Hematopoietic multipotent progenitor cell (in vitro differentiated cells): Measurements from ENCODE around the gene PCDH1. TPM values are rescaled to one million over a fixed set of nuclear protein-coding genes. Genes with fewer than 3 reads are reported as not detected.
"Not testable (repeated sequence)": the region's sequence is repeated elsewhere in the genome, so short reads cannot be mapped to it uniquely, and the experiment has no call there.

Experiments
- DNase-seq, 3 donors: peaks; one replicate each; pipeline ENCODE4 v3.0.0-alpha.2; 2011 to 2015; ENCODE audit warnings: low read depth in 2 of 3, low spot score in 2 of 3
- total RNA-seq: library from RNA; depleted of rRNA; stranded (reverse); fragments of >200 nt; gene quantifications from one replicate; pipeline ENCODE4 v1.2.3, GENCODE V29; 2012

PCDH1 gene
- total RNA-seq, 1 donor, result 0.27 TPM

DNA sequence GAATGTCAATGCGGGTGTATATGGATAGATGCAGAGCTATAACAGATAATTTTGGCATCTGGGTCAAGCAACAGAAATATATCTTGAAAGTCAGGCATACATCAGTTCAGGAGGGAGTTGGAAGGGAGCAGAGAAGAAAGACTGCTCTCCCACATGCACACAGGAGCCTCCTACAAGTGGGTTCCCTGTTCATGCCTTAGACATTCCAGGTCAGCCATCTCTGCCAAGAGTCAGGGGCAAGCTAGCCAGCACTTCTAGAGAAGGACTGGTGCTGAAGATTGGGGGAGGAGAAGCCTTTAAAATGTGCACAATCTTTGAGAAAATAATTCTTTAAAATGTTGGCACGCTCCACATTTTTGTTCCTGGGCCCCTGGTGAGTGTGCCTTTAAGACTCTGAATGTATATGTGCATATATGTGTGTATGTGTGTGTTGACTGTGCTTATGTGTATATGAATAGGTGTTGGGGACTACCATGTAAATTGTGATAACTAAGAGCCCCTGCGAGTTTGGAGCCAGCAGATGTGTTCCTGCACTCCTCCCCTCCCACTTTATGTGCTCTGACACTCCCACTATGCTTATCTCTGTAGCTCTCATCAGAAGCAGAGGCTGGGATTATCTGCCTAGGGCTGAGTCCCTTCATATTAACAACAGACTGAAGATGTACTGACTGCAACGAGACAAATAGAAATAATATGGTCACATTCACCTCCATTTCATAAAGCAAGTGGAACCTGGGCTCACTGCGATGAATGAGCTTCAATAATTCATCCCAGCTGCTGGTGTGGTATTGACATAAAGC is 24.0 kb upstream of the PCDH1 start:
- no peak for DNase-seq

DNA sequence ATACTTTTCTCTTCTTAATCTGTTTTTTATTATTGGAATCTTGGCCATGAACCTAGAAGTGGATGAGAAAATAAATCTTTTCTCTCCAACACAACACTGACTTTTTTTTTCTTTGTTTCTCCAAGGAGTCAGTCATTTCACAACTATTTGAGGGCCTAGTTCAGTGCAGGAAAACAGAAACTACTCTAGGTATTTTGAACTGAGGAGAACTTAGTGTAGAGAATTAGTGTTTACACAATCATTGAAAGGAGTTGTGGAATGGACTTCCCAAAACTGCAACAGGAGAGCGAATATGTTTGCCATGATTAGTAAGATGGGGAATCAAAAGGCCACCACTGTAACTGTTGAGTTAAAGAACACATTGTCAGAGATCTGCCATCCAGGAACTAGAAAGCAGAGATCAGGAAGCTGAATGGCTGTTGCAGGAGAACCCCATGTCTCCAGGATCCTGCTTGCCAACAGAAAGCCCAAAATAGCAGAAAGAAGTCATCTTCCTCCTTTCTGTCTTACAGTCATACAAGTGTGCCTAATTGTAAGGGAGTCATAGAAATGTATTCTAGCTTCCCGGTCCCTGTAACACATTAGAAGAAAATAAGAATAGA is 20.3 kb upstream of the PCDH1 start:
- no peak for DNase-seq

DNA sequence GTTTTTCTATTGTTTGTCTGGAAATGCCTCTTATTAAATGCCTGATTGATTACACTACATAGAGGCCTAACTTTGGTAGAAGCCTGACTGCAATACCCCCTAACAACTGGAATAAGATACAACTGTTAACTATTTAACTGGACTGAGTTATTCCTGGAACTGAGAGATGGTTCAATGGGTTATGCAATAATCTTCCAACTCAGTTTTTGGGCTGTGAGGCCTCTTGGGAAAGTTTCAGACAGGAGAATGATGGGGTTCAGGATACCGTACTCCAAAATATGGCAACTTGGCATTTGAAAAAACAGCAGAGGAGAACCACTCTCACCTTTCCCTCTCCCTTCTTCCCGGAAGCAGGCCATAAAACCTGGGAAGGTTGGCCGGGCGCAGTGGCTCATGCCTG is 19.2 kb upstream of the PCDH1 start:
- no peak for DNase-seq

DNA sequence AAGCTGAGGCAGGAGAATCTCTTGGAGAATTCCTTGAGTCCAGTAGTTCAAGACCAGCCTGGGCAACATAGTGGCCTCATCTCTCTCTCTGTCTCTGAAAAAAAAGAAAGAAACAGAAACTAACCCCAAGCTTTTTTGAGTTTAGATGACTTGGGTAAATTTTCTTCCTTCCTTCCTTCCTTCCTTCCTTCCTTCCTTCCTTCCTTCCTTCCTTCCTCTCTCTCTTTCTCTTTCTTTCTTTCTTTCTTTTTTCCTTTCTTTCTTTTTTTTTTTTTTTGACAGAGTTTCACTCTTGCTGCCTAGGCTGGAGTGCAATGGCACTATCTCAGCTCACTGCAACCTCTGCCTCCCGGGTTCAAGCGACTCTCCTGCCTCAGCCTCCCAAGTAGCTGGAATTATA is 12.2 kb upstream of the PCDH1 start:
- not testable (repeated sequence) for DNase-seq

DNA sequence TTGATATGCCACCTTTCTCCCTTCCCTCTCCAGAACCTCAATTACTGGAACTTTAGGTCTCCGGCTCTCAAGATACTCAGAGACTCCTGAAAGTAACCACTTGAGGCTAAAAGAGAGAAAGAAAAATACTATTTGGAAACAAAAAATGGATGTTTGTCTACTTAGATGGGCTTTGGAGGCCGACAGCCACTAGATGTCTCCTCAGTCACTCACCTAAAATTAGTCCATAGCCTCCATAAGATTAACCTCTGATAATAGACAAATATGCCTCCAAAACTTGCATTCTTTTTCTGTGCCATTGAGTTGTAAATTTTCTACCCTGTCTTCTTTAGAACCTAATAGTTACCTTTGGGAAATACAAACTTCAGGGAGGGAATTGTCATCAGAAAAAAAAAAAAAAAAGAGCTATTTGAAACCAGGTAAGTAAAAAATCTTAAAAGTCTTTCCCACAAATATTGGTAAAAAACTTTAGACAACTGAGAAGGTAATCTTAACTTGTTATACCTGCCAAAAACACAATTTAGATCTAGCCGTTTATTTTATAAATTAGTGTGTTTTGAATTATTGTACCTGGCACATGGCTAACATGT is 11.2 kb upstream of the PCDH1 start:
- peak in 1 of 3 donors; percentile 46 for DNase-seq

DNA sequence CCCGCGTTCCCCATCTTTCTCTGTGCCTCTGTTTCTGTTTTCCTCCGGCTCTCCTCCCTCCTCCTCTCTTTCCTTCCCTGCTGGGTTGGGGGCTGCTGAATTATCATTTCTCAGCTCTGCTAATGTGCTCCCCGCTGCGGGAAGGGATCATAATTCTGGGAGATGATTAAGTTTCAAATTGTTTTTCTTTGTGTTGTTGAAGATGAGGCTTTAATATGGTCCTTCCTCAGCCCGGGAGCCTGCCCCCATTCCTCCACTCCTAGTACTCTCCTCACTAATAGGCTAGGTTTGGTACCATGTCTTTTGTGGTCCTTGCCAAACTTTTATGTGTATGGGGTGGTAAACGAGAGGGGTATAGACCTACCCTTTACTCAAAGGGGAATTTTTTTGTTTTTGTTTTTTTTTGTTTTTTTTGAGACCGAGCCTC is 5.7 kb upstream of the PCDH1 start:
- no peak for DNase-seq

DNA sequence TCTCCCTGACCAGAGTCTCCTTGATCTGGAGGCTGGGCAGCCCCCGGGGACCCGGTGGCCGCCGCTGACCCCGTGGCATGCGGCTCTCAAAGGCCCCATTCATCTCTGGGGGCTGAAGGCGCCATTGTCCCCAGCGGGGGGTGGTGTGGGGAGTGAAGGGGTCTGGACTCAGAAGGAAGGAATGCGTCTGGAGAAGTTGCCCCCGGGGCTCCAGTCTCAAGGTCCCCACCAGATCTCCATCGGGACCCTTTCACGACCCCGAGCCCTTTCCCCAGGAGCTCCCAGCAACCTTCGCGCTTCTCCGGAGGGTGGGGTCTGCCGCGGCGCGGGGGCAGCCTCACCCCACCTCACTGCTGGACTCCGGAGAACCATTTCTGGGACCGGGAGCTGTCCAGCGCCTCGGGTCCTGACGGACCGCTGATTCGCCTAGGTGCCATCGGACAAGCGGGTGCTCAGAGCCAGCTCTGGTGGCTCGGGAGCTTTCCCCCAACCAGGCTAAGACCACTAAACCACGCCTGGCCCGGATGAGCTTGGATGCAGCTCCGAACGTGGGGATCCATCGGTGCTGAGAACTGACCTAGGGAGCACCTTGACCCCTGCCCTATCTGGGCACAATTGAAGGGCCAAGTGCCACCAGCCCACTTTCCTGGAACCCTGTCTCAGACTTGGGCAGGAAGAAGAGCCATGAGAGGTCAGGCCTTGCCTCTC is 5.1 kb upstream of the PCDH1 start:
- peak in 1 of 3 donors; percentile 62 for DNase-seq

DNA sequence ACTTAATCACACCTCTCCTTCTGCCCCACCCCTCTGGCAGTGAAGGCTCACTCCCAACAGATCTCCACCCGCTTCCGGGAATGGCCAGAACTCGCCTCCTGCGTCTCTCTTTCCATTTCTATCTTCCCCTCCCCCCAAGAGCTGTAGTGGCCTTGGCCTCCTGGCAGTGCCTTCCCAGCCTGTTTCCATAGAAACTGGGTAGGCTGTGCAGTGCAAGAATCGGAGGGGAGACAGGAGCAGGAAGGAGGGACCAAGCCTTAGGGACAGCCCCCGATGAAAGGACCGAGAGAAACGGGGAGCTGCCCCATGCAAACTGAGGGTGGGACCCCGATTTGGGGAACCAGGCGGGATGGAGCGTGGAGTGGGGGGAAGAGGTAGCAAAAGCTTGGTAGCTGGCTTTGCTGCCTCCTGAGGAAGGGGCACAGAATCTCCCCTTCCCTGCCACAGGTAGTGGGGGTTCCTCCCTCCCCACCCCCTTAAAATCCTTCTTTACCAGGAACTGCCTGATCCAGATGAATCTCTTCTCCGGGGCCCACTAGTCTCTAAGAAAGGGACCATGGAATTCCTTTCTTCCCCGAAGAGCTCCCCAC is 4.5 kb upstream of the PCDH1 start:
- no peak for DNase-seq

DNA sequence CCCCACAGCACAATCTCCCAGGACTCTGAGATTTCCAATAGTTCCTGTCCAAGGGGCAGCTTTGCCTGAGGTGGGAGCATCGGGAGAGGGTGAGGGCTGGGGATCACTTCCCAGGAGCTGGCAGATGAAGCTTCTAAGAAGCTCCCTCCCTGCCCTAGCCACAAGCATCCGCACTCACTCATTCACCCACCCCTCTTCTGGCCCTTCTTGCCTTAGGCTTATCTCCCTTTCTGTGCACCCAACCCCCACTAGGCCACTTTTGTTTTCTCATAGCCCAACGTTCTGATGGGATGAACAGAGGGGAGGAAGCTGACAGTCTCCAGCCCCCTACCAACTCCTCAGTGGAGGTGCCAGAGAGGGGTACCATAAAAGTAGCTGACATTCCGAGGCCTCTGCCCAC is 3.7 kb upstream of the PCDH1 start:
- DNase-seq, result no peak

DNA sequence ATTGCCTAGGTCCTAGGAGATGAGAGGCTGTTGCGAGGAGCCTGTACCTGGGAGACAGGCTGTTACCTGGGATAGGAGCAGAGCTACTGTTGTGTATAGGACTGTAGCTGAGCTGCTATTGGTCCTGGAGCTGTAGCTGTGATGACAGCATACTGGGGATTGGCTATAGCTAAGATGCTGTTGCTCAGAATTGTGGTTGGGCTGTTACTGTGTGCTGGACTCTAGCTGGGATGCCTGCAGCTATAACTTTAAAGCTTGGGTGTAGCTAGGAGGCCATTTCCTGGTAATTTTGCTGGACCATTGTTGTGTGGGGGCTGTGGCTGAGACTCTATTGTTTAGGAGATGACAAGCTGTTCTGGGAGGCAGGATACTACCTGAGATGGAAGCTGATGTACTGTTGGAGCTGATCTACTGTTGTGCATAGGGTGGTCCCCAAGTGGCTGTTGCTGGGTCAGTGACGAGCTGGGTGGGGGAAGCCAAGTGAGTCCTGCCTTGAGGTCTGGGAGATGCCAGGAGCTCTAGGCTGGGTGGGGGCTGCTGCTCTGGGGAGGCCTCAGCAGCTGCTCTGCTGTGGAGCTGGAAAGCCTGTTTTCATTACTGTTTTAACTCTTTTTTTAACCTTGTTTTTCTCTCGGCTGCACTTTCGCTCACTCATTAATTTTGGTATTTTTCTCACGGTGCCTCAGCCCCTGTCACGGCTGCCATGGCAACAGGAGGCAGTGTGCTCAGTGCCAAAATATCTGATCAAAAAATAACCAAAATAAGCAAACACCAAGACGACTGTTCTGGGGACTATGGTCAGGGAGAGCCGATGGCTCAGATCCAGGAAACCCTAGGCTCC is 3.0 kb upstream of the PCDH1 start:
- DNase-seq, result no peak

DNA sequence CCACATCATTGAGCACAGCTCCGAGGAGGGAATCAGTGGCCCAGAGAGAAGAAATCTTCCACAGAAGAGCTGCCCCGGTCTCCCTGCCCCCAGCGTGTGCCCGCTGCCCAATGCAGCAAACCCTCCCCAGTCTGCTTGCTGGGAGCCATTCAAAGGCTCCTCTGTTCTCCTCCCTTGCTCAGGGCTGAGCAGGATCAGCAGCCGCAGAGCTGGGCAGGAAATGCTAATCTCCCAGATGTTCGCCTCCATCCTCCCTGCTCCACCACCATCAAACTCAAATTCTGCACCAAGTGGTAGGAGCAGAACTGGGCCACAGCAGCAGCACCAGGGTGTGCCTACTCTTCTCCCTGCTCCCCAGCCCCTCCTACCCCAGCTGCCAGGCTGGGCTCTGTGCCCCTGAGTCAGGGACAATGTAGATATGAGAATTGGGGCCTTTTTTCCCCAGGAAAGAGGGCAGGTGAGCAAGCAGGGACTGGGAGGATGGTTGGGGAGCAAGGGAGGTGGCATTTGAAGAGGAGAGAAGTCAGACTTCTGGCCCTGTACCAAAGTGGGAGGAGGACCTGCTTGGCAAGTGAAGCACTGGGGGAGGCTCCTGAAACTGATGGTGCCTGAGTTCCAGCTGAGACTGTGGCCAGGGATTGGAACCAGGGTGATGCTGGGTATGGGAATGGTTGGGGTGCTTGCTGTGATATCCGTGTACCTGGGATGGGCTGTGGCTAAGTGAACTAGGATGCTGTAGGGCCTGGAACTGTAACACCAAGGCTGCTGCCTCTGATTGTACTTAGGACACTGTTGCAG is 1.9 kb upstream of the PCDH1 start:
- no peak for DNase-seq

DNA sequence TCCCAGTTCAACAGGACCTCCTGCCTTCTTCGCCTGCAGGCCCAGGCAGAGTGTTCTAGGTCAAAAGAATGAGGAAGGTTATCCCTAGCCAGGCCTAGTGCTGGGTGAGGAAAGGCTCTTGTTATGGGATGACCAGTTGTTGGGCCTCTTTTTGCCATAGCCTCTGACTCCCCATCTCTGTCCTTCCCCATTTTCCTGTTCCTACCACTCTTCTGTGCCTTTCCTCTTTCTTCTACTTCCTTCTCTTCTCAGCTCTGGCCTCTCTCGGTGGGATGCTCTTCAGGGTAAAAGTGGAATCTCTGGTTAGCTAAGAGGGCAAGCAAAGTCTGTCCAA is 1.2 kb upstream of the PCDH1 start:
- DNase-seq, result peak in 1 of 3 donors; percentile 23

DNA sequence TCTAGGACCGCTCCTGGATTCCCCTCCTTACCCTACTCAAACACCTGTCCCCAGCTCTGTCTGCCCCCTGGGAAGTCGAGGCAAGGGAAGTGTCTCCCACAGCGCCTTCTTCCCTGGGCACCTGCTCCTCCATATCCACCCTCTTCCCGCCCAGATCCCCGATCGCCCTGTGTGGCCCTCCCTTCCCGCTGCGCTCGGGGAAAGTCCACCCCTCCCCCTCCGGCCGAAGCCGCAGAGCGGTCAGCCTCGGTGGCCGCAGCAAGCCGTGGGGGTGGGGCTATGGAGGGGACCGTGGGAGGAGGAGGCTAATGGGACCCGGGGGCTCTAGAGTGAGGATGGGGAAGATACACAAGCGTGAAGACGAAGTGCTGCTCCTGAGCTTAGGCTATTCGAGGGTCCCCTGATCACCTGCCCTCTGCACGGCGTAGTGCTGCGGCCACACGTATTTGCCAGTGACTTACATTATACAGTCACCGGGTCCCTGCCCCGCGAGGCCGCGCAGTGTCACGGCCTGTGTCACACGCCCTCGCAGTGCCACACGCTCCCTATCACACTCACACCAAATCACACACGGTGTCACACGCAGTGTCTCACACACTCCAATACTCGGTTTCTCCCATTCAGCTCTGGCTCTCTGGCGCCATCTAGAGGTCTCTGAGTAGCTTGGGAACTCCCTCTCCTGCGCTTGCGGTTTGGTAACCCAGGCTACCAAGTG is 658 bp upstream of the PCDH1 start:
- peak; percentile 92 to 98 (median 95) for DNase-seq

DNA sequence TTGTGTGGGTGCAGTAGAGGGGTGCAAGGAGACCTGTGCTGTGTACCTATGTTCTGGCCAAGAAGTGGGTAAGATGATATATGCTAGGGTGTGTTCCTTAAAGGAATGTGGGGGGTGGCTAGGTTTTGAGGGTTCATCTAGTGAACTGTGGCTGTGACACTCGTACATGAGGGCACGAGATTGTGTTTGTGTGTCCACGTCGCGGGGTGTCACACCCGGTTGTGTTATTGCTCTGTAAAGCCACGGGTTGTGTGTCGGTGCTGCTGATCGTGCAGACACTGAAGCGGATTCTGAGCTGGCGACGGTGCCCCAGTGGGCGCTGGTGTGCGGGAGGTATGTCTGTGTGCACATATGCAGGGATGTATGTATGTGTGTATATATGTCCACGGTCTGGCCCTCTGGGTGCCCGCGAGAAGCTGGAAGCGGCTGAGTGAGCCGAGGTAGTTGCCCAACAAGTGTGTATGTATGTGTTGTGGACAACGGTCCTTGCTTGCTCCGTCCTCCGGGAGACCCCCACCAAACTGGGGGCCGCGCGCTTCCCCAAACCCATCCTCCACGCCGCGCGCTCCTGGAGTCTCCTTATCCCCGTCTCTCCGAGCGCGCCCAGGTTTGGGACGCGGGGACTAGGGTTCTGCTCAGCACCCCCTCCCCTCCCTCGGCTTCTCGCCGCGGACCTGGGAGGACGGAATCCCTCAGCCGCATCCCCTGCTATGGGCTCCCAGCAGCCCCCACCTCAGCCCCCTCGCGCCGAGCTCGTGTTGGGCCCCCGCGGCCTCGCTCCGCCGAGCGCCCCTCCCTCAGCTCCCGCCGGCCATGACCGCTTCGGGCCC is 639 bp downstream of the PCDH1 start:
- no peak for DNase-seq

DNA sequence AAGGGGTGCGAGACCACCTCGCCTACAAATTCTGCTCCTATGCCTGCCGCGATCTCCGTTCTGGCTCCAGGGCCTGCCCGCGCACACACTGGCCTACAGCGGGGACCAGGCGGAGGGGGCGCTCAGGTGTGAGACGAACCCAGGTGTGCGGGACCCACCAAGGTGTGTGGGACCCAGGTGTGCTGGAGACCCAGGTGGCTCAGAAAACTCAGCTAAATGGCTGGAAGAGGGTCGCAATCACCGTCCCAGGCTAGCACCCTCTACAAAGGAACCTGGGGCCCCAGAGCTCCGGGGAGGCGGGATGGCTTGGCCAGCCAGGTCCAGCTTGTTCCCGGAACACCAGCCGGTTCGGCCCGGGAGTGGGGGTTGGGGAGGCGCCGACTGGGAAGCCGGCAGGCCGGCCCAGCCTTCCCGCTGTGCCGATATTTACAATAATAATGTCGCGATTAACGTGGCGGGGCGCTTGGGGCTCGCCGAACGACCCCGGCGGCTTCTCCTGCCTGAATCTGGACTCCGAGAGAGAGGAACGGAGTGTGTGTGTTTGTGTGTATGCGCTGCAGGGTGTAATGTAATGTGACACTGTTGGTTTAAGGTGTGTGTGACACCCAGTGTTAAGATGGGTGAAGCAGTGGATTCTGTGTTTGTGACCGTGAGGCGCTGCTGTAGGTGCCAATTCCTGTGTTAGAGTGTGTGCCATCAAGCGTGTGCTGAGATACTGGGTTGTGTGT is 1.4 kb downstream of the PCDH1 start:
- no peak for DNase-seq

DNA sequence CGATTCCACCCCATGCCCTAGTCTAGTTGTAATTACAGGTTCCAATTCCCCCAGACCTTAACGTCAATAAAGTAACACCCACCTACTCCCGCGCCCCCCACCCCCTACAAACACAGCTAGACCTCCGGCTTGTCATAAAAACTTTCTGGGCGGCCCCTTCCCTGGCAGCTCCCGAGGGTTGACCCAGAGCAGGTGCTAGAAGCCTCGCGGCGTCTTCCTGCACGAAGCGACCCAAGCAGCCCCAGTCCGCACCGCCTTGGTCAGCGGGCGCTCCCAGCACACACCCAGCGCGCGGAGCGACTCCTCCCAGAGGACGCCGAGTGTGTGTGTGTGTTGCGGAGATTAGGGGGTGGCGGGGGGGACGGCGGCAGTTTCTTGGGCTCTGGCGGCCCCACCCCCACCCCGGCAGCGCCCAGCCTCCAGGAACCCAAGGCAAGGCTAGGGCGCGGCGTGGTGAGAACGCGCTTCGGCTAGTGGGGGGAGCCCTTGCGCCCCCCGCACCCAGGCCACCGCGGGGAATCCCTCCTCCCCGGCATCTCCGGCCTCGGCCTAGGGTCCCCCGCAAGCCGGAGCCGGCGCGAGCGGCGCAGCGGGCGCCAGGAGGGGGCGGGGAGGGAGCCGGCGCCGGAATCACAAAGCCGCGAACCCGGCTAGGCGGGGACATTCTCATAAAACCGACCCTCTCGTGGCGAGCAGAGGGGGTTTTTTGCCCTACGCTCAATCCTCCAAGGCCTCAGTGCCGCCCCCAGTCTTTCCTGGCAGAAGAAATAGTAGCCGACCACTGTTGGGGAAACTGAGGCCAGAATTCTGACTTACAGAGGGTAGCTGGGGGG is 2.2 kb downstream of the PCDH1 start:
- DNase-seq, result no peak
